Stimulated activated CD4-positive, alpha-beta T cell treated with anti-CD3 and anti-CD28 coated beads, TNF-alpha, amount 100 ng/mL, for 4 hours (primary cell): ENCODE measurements around the gene CLDN6.
A peak's percentile ranks its signal among the peaks of the same experiment; 100 is the strongest.

Experiments used
- DNase-seq, 3 experiments: peaks; one replicate each; pipeline ENCODE4 v3.0.0-alpha.2; 2020; ENCODE audit warnings: low read depth in 3 of 3

The CLDN6 gene

DNA sequence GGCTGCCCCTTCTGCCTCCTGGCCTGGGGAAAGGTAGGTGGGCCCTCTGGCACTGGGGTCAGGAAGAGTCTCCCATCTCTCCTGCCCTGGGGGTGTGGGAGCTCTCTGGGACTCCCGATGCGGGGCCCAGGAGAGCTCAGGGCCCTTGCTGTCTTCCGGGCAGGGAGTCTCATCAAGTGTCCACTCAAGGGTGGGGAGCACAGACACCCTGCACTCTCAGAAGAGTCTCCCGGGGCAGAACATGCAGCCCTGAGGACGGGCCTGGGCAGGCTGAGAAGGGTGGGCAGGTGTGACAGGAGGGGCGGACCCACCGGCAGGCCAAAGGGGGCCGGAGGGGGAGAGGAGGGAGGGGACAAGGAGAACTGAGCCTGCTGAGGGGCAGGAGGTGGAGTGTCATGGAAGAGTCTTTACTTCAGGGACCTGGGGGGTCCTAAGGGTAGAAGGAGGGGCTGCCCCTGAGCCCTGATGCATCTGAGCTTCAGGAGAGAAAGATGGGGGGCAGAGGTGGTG is 29.3 kb downstream of the CLDN6 start:
- no peak for DNase-seq

DNA sequence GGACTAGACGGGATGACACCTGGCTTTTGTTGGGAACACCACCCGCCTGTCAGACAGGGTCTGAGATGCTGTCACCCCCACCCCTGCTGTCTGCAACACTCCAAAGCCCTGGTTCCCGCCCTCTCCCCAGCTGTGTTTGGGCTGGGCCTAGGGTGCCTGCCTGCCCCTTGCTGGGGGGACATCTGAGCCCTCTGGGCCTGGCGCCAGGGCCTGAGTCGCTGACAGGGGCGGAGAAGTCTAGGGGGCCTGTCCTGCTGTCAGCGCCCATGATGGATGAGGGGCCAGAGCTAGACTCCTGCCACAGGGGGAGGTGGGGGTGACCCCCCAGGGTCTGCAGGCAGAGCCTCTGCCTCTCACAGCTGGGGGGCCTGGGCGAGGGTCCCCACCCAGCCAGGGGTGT is 30.1 kb downstream of the CLDN6 start:
- DNase-seq, result no peak

DNA sequence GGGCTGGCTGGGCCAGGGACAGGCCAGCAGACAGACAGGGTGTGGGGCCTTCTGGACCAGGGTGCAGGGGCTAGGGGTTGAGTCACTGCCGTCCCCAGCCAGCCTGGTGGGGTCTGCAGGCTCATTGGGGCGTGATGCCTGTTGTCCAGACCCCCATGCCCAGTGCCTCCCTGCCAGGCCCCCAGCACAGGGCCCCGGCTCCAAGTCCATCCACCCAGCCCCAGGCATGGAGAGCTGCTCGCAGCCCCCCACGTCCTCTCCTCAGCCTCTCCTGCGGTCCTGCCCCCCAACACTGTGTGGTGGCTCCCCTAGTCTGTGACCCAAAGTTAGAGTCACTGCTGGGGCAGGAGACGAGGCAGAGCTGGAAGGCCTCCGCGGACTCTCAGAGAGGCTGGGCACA is 30.7 kb downstream of the CLDN6 start:
- no peak for DNase-seq

DNA sequence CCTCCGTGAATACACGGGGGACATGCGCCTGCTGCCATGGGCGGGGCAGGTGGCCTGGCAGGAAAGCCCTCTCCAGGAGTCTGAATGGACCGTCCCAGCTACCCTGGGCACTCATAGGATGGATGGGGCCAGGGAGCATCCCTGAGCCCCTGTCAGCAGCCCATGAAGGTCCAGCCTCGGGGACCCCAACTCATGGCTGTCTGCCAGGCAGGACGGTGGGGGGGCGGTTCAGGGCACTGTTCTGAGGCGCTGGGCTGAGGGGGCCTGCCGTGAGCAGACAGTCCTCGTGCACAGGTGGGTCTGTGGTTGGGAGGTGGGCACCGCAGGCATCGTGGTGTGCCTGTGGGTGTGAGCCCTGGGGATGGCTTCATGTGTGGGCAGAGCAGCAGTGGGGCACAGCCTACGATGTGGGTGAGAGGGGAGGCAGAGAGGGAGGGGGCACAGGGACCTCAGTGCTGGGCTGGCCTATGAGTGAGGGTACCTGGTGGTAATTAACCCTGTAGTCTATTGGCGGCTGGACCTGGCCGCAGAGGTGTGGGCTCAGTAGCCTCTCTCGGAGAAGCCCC is 31.3 kb downstream of the CLDN6 start:
- no peak for DNase-seq

DNA sequence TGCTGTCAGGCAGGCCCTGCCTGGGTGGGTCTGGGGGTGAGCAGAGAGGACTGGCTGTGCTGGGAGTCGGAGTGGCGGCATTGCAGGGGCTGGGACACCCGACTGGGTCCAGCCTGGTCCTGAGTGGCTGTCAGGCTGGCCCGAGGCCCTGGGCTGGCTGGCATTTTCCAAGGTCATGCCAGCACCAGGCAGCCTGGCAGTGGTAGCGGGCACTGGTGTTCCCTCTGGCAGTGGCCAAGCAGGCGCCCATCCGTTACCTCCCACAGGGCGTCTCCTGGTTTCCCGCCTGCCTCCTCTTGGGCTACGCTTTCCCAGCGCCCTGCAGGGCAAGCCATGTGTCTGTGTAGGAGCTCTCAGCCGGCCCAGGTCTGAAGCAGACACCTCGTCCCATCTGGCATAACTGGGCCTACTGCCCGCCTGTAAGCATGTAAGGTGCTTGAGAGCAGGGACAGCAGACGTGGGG is 32.1 kb downstream of the CLDN6 start:
- DNase-seq, result no peak

DNA sequence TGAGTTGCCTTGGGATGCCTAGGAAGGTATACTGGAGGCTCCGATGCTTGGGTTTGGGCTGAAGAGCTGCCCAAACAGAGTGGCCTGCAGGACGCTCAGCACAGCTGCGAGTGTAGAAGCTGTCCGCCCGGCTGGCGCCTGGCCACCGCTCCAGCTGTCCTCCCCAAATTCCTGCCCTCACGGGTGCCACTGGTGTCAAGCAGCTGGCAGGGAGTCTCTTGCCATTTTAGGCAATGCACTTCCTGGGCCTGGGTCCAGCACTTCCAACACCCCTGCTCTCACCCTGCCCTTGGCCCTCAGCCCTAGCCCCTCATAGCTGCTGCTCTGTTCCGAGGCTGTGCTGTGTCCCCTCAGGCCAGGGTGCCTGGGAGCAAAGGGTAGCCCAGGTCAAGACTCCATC is 32.5 kb downstream of the CLDN6 start:
- no peak for DNase-seq

DNA sequence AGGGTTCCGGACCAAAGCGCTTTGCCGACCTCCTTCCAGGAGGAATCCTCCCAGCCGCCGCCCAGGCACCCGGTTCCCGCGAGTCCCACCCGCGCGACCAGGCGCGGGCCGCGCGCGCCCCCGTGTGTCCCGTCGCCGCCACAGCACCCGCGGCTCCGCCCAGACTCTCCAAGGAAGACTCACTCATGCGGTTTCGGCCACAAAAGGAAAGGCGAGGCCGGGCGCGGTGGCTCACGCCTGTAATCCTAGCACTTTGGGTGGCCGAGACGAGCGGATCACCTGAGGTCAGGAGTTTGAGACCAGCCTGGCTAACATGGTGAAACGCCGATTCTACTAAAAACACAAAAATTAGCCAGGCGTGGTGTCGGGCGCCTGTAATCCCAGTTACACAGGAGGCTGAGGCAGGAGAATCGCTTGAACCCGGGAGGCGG is 34.3 kb downstream of the CLDN6 start:
- peak; percentile 42 to 54 (median 43) for DNase-seq

DNA sequence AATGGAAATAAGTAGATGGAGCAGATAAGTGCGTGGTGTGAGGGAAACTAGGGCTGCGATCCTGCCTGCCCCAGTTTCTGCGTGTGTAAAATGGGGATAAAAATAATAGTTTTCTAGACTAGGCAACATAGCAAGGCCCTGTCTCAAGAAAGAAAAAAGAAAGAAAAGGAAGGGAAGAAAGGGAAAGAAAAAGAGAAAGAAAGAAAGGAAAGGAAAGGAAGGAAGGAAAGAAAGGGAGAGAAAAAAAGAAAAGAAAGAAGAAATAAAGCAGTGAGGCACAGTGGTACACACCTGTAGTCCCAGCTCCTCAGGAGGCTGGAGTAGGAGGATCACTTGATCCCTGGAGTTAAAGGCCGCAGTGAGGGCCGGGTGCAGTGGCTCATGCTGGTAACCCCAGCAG is 35.6 kb downstream of the CLDN6 start:
- no peak for DNase-seq

DNA sequence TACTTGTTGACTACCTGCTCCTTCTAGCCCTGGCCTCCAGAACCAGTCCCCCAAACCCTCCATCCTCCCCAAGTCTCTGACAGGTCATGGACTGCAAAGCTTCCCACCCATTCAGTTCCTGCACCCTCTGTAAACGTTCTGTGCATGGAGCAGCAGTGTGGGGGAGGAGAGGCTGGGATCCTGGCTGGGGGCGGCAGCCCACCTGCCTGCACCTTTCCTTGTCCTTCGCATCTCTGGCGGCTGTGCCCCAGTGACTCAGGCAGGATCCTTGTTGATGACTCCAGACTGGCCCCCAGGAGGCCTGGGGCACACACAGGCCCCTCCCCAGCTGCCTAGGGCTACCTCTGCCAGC is 36.1 kb downstream of the CLDN6 start:
- no peak for DNase-seq

DNA sequence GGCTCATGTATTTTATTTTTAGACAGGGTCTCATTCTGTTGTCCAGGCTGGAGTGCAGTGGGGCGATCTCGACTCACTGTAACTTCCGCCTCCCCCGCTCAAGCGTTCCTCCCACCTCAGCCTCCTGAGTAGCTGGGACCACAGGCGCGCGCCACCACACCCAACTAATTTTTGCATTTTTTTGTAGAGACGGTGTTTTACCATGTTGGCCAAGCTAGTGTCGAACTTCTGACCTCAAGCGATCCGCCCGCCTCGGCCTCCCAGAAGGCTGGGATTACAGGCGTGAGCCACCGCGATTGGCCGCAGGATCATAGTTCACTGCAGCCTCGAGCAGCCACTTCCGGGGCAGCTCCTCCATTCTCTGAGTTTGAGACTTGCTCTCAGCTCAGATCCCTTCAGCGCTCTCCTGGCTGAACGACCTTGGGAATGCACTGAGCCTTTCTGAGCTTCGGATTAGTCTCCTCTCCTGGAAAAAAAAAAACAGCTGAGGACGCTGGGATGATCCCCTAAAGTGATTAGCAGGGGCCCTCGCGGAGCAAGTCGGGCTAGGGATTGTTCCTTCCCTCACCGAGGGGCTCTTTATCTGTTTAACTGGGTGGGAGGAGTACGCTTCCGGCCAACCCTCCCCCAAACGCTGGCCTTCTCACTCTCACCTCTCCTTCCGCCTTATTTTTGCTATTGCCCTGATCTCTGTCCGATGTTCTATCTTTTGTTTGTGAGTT is 36.6 kb downstream of the CLDN6 start:
- no peak for DNase-seq

DNA sequence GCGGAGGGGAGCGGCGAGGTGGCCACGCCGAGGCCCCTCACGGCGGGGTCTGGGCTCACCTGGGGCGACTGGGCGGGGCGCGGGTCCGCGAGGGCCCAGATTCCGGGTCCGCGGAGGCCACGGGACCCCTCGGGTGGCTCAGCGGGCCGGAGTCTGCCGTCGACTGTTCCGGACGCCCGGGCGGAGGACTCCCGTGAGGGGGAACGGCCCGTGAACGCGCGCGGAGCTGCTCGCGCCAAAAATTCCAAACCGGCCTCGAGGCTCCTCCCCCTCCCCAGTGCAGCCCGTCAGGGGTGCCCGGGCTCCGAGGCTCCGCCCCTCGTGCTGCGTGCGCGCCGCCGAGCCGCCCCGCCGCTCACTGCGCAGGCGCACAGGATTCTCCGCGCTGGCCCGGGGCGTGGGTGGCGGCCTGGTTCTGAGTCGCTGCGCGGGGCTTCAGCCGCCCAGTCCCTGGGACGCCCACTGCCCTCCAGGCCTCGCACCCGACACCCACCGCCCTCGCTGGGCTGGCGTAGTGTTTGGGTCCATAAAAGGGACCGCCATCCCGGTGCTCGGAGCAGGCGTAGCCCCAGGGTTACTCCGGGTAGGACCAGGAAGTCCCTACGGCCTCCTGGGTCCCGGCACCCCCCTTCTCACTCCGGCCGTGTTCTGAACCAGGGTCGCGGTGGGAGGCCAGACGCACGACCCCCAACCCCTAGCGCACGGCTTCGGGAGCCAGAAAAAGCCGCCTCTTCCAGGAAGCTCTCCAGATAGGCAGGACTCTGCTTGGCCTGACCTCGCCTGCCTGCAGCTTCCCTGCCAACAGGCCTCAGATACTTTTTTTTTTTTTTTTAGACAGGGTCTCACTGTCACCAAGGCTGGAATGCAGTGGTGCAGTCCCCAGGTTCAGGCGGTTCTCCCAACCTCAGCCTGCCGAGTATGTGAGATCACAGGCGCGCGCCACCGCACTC is 37.5 kb downstream of the CLDN6 start, which contains the start of gene PKMYT1:
Gene PKMYT1 (minus strand): TSS at position 220 of the 950 bp plus-strand sequence. CDS start 789 bp downstream, outside the sequence.
- peak; percentile 89 to 95 (median 93) for DNase-seq

DNA sequence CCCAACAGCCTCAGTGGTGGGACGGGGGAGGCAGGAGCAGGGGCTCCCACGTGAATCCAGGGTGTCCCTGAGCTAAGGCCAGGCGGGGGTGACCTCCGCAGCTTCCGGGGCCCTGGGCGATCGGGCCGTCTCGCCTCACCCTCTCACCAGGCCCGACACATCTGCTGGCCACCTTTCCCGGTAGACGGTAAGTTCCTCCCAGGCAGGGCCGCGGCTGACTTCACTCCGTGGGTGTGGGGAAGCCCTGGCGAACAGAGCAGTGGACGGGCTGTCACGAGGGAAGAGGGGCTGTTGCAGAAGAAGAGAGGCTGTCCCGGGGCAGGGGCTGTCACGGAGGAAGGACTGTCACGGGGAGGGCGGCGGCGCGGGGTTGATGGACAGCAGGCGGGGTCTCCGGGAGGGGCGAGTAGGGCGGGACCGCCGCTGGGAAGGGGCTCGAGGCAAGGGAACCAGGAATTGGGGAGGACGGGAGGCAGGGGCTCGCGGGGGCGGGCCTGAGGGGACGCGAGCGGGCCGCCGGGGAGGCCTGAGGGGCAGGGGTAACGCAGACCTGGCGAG is 38.2 kb downstream of the CLDN6 start:
- DNase-seq, result no peak

DNA sequence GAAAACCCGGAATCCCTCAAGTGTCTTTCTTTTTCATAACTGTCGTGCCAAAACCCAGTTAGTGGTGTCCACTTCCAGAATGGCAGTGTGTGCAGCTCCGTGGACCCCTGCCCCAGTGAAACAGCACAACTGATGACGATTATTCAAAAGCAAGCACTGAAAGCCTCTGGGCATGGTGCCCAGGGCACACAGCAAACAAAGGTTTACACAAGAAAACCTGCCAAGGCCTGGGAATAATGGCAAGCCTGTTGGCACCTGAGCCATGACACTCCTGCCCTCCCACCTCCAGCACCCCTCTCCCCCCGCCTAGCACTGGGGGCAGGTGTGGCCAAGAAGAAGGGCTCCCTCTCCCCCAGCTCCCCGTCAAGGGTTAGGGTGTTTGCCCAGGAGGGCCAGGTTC is 40.5 kb downstream of the CLDN6 start:
- no peak for DNase-seq

DNA sequence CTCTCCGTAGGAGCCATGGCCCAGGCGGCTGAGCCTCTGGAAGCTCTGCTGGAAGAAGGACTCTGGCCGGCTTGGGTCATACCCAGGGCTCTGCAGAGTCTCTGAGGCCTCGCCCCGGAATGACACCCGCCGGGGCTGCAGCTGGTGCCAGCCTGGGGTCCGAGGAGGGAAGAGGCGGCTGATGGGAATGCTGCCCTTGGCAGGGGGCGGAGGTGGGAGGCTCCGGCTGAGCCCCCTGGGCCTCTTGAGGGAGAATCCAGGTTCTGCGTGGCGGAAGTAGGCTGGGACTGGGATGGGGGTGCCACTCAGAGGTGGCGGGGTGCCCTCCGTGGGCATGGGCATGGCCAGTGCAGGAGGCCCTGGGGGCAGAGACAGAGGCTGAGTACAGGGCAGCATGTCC is 41.3 kb downstream of the CLDN6 start:
- no peak for DNase-seq

DNA sequence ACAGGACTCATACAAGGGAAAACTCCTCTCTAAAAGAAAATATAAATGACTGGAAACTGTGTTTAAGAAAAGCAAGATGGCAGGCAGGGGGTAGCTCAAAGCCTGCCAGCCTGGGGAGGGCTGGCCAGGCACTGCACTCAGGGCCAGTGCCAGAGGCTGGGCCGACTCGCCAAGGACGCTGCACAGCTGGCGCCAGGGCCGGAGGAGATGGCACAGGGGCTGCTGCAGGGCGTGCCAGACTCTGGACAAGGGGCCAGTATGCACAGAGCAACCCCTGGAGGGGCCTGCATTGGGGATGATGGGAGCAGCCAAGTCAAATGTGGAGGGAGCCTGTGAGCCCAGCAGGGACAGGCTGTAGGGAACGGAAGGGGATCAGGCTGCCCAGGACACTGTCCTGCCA is 41.8 kb downstream of the CLDN6 start:
- DNase-seq, result no peak

DNA sequence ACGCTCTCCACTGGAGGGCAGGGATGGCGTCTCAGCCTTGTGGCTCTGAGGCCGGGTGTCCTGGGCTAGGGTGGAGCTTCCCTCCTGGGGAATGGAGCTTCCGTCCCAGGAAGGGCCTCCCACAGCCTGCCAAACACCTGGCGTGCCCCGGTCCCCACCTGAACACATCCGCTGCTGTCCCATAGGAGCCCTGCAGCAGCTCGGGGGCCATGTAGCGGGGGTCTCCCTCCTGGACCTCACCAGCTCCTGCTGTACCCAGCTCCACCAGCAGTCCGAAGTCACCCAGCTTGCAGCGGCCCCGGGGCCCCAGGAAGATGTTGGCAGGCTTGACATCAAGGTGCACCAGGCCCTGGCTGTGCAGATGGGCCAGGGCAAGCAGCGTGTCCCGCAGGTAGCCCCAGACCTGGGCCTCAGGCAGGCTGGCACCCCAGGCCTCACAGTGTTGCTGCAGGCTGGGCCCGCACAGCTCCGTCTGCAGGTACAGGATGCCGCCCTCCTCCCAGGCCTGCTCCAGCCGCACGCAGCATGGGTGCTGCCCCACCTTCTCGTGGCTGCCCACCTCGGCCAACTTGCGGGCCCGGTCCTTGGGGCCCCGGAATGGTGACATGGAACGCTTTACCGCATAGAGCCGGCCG is 42.7 kb downstream of the CLDN6 start:
- DNase-seq, result no peak

DNA sequence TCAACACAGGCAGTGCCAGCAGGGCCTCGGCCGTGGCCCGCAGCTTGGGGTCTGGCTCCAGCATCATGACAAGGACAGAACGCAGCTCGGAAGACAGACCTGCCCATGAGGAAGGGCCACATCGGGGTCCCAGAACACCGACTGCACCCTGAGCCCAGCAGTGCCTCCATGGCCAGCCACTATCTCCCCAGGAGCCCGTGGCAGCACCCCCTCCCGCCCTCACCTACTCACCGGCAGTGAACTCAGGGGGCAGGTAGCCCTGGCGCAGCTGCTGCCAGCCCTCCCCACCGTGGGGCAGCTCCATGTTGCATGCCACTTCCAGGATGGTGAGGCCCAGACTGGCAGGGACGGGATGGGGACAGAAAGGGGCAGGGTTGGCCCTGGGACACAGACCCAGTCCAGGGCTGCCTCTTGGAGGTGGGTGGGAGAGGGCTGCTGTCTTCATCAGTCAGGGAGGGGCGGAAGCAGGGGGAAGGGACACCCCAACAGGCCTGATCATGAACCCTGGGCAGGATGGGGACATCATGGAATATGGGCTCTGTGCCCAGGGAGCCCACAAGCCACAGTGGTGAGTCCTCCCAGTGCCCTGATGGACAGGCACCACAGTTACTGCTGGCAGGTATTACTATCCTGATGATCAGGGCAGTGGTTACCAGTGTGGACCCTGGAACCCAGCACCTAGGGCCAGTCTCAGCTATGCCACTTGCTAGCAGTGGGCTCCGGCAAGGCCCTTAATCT is 43.5 kb downstream of the CLDN6 start:
- no peak for DNase-seq

DNA sequence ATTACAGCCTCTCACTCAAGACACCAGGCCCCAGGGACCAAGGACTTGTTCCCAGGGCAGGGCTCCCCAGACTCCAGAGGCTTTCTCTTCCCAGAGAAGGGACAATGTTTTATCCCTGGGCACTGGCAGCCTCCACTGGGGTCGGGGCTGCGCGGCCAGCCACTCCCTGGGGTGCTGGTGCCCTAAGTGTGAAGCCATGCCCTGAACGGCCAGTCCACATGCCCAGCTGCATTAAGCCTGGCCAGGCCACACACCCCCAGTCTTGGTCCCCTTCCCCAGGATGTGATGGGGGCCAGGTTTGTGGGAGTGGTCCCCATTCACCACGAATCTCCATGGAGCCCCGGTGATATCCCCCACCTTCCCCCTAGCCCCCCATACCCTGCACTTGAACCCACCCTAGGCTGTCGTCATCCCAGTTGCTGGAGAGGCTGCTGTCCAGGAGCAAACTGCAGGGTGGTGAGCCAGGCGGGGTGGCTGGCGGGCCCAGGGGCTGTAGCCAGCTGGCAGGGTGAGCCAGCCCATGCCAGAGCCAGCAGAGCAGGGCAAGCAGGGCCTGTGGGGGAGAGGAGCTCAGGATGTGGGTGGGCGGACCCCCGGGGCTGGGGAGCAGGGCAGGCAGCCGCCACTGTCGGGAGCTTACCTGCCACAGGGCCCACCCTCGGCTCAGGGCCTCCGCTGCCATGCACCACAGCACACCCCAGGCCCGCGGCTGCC is 44.2 kb downstream of the CLDN6 start:
- no peak for DNase-seq

DNA sequence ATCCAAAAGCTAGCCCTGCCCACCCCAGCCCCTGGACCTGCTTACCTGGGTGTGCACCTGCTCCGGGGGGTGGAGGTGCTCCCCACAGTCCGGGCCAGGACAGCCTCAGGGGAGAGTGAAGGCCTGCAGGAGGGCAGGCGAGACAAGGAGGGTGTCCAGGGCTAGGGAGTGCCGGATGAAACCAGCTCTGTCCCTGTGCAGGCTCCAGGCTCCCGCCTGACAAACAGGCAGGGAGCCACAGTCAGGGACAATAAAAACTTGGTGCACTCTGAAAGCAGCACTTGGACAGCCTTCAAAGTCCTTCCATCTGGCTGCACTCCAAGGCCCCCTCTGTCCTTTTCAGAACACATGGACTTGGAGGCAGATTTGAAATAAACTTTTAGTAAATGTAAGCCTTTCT is 44.9 kb downstream of the CLDN6 start:
- DNase-seq, result no peak
